Heart left ventricle (tissue), 13 donors: ENCODE results near the gene ASXL2.

Experiments used
- CTCF ChIP-seq, 12 donors: fragments of 200-600 bp; sonication (generic) in 4 of 12; IDR thresholded peaks; one replicate each; pipeline versions ENCODE4 v1.5.0 to v1.8.0; 2018 to 2022; ENCODE audit warnings: antibody characterized with exemption in 12 of 12, mild to moderate bottlenecking in 5 of 12
- POLR2A ChIP-seq, 2 donors: fragments of 450-650 bp; IDR thresholded peaks; one replicate each; pipeline ENCODE4 v1.6.1; 2017; ENCODE audit warnings: antibody characterized with exemption in 2 of 2, mild to moderate bottlenecking in 2 of 2, moderate library complexity in 2 of 2
- donor health status: ischemic (EF 13 %, LVEDD 7.1; RV severe dilation, severe dysfunction).
- donor health status: DM: no; HTN: yes; CAD: no.
- donor health status: DM: no; HTN: no; CAD: no.
- donor health status: ischemic (EF 25% LVEDD 6.9; RV normal size, moderate dysfunction).
- donor health status: ischemic (EF 25% LVEDD 5.7; RV mildly dilated, moderate dysfunction).
- donor health status: ischemic (EF 35%, LVEDD 5.7; RV mildly dilated, moderate dysfunction).
- donor health status: nonischemic (EF 11% LVEDD 7.7; RV severe dilation, severe dysfunction).
- donor health status: DM: yes; HTN: yes; CAD: no.
- donor health status: PGD.
- donor health status: ischemic (EF 29% LVEDD 5.4; RV normal size, mild dysfunction).
- donor health status: nonischemic (EF 23%, LVEDD 6.1; RV moderate dilation, normal function).

- peak; percentile 50 to 74 (median 63) for TF ChIP-seq CTCF (IDR thresholded peaks at IDR 0.05)
- TF ChIP-seq POLR2A (IDR thresholded peaks at IDR 0.05) = no peak
Measured at GRCh38 chr2:25700221-25700660, 178.0 kb downstream of the ASXL2 start.
